ENCODE data around the gene TECPR2.
"Not testable (repeated sequence)": the region's sequence is repeated elsewhere in the genome, so short reads cannot be mapped to it uniquely, and the experiment has no call there.

TECPR2 gene

GRCh38 chr14:102540315-102541028 is 177.7 kb downstream of the TECPR2 start:
- Histone ChIP-seq H3K9me3 (ENCODE audit: control insufficient read depth, low read length) (no peaks in the 10 kb centered on the region), H3K27me3 (ENCODE audit: control insufficient read depth, insufficient read depth, low read length) (peaks cover 11% of the 10 kb centered on the region), H2AFZ (no peak overlapping the region), H3K27ac (no peak overlapping the region), H3K79me2 (no peaks in the 10 kb centered on the region), H3K4me2 (ENCODE audit: low read length) (no peak overlapping the region), H3K4me1 (no peaks in the 10 kb centered on the region), H3K9ac (no peak overlapping the region), H3K4me3 (ENCODE audit: low read depth, low read length) (no peak overlapping the region), H3K36me3 (ENCODE audit: control insufficient read depth, insufficient read depth, low read length) (no peaks in the 10 kb centered on the region)
- TF ChIP-seq CTCF (IDR thresholded peaks at IDR 0.05) = no peak

GRCh38 chr14:102541029-102541491 is 178.3 kb downstream of the TECPR2 start:
- not testable (repeated sequence) for H3K79me2 ChIP-seq; H3K9ac ChIP-seq; H3K4me2 ChIP-seq (ENCODE audit: low read length); H3K4me1 ChIP-seq; H3K4me3 ChIP-seq (ENCODE audit: low read depth, low read length); H2AFZ ChIP-seq; H3K27ac ChIP-seq; H3K36me3 ChIP-seq (ENCODE audit: control insufficient read depth, insufficient read depth, low read length); H3K9me3 ChIP-seq (ENCODE audit: control insufficient read depth, low read length)
- H3K27me3 ChIP-seq (ENCODE audit: control insufficient read depth, insufficient read depth, low read length) = peaks cover 11% of the 10 kb centered on the region

GRCh38 chr14:102541771-102542170 is 179.0 kb downstream of the TECPR2 start:
- Histone ChIP-seq H3K9ac (no peak overlapping the region), H3K27ac (no peak overlapping the region), H3K27me3 (ENCODE audit: control insufficient read depth, insufficient read depth, low read length) (peaks cover 11% of the 10 kb centered on the region), H3K9me3 (ENCODE audit: control insufficient read depth, low read length) (no peaks in the 10 kb centered on the region), H3K36me3 (ENCODE audit: control insufficient read depth, insufficient read depth, low read length) (no peaks in the 10 kb centered on the region), H2AFZ (no peak overlapping the region), H3K4me1 (no peaks in the 10 kb centered on the region), H3K4me2 (ENCODE audit: low read length) (no peak overlapping the region), H3K4me3 (ENCODE audit: low read depth, low read length) (no peak overlapping the region), H3K79me2 (no peaks in the 10 kb centered on the region)
- no peak for TF ChIP-seq CTCF (IDR thresholded peaks at IDR 0.05)

- H3K9me3 ChIP-seq (ENCODE audit: control insufficient read depth, low read length) = no peaks in the 10 kb centered on the region
- no peaks in the 10 kb centered on the region for H3K4me1 ChIP-seq
- H2AFZ ChIP-seq = no peak overlapping the region
- H3K9ac ChIP-seq = no peak overlapping the region
- H3K79me2 ChIP-seq = no peaks in the 10 kb centered on the region
- TF ChIP-seq CTCF (IDR thresholded peaks at IDR 0.05) = no peak
- H3K4me2 ChIP-seq (ENCODE audit: low read length) = no peak overlapping the region
- no peak overlapping the region for H3K4me3 ChIP-seq (ENCODE audit: low read depth, low read length)
- no peaks in the 10 kb centered on the region for H3K36me3 ChIP-seq (ENCODE audit: control insufficient read depth, insufficient read depth, low read length)
- peaks cover 11% of the 10 kb centered on the region for H3K27me3 ChIP-seq (ENCODE audit: control insufficient read depth, insufficient read depth, low read length)
- no peak overlapping the region for H3K27ac ChIP-seq
Observed at GRCh38 chr14:102544046-102544746, 181.5 kb downstream of the TECPR2 start.

- no peak overlapping the region for H3K27ac ChIP-seq
- no peaks in the 10 kb centered on the region for H3K79me2 ChIP-seq
- no peak overlapping the region for H3K9ac ChIP-seq
- no peaks in the 10 kb centered on the region for H3K4me1 ChIP-seq
- H3K27me3 ChIP-seq (ENCODE audit: control insufficient read depth, insufficient read depth, low read length) = peaks cover 11% of the 10 kb centered on the region
- H3K9me3 ChIP-seq (ENCODE audit: control insufficient read depth, low read length) = no peaks in the 10 kb centered on the region
- TF ChIP-seq CTCF (IDR thresholded peaks at IDR 0.05) = no peak
- no peaks in the 10 kb centered on the region for H3K36me3 ChIP-seq (ENCODE audit: control insufficient read depth, insufficient read depth, low read length)
- H2AFZ ChIP-seq = peak overlapping the region; percentile 38
- H3K4me3 ChIP-seq (ENCODE audit: low read depth, low read length) = no peak overlapping the region
- no peak overlapping the region for H3K4me2 ChIP-seq (ENCODE audit: low read length)
Observed at GRCh38 chr14:102544747-102545460, 182.2 kb downstream of the TECPR2 start.
